Thoracic aorta endothelial cell (primary cell): ENCODE measurements around the gene UGP2. TPM values are rescaled to one million over a fixed set of nuclear protein-coding genes. Genes with fewer than 3 reads are reported as not detected.

Experiments used
- small RNA-seq: library from RNA; depleted of rRNA; stranded (forward); fragments of <200 nt; gene quantifications from one replicate; pipeline ENCODE3, GENCODE V24; 2012
- total RNA-seq: library from RNA; depleted of rRNA; stranded (reverse); fragments of >200 nt; gene quantifications from 2 replicates; pipeline ENCODE4 v1.2.3, GENCODE V29; 2012

Gene UGP2
- total RNA-seq, result 91.9 and 101 TPM in 2 replicates

GRCh38 chr2:63841254-63842022 lies at the start of gene UGP2:
TSS of gene UGP2 (plus strand) at chr2:63841896. CDS start at chr2:63842186, 290 bp downstream.

Small RNAs within 50 kb of the gene (small RNA-seq; reads per million reads assigned to genes)
- not detected for gene RF01293

Other genes starting within 250 kb of the UGP2 start
- 22.1 and 28.3 TPM in 2 replicates for gene VPS54, start 177.5 kb downstream of the UGP2 start, total RNA-seq